GM21737 (cell line): Measurements from ENCODE around the gene SEL1L.
"Not testable (repeated sequence)": the region's sequence is repeated elsewhere in the genome, so short reads cannot be mapped to it uniquely, and the experiment has no call there.

Experiments used
- ATAC-seq: cut with Tn5 transposase; IDR thresholded peaks from one replicate; pipeline ENCODE4 v1.9.1; 2021; ENCODE audit warnings: mild to moderate bottlenecking, moderate library complexity; ENCODE audit not compliant: unreplicated experiment

The SEL1L gene

GRCh38 chr14:81449114-81449513, 84.5 kb downstream of the SEL1L start:
- no peak for ATAC-seq

GRCh38 chr14:81447021-81447764, 86.5 kb downstream of the SEL1L start:
- no peak for ATAC-seq

GRCh38 chr14:81446279-81447007, 87.2 kb downstream of the SEL1L start:
- ATAC-seq = no peak

DNA sequence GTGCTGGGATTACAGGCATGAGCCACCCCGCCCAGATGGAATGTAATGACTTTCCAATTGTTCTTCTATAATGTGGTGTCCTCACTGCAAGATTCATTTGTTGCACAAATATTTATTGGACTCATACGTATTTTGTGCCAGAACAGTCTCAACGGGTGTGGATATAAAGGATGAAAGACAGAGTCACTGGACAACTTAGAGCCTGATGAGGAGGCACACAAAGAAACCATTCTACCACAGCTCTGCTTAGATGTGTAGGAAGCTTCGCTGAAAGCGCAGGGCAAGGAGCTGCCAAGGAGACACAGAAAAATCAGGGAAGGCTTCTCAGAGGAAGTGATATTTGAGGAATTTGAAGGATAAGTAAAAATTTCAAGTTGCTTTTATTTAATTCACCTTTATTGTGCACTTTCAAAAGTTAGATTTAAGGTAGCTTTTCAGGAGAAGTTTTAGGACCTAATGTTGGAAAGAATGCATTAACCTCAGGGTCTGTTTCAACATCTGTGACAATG, 92.0 kb downstream of the SEL1L start:
- ATAC-seq = no peak

DNA sequence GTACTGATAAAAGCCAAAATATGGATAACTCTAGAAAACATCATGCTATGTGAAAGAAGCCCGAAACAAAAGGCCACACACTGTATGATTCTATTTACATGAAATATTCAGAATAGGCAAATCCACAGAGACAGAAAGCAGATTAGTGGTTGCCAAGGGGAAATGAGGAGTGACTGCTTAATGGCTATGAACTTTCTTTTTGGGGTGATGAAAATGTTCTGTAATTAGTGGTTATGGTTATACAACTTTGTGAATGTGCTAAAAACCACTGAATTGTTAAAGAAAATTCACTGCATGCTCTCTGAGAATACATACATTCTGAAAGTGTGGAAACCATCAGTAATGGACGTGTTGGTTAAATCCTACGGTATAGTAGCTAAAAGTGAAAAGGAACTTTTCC, 93.6 kb downstream of the SEL1L start:
- no peak for ATAC-seq

- ATAC-seq = no peak
Observed at GRCh38 chr14:81437244-81437643, 96.4 kb downstream of the SEL1L start.

GRCh38 chr14:81436296-81437138, 97.1 kb downstream of the SEL1L start:
- ATAC-seq = peak; percentile 74

- peak; percentile 38 for ATAC-seq
Observed at GRCh38 chr14:81435391-81436295, 98.0 kb downstream of the SEL1L start.

GRCh38 chr14:81435048-81435390, 98.6 kb downstream of the SEL1L start:
- ATAC-seq = no peak

DNA sequence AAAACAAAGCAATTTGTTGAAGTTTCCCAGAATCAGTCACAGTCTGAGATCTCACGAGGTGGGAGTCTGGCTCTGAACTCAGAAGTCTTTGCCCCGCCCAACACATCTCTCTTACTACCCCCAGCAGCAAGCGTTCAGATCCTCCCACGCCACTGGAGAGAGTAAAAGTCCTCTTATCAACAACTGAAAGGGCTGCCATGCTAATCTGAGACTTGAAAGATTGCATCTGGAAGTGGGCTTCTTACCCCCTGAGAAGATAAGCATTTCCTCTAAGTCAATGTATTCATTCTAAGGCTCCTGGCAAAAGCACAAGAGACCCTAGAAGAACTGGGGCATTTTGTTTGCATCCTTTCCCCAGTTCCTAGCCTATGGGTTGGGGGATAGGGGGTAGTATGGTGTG, 99.4 kb downstream of the SEL1L start:
- no peak for ATAC-seq

DNA sequence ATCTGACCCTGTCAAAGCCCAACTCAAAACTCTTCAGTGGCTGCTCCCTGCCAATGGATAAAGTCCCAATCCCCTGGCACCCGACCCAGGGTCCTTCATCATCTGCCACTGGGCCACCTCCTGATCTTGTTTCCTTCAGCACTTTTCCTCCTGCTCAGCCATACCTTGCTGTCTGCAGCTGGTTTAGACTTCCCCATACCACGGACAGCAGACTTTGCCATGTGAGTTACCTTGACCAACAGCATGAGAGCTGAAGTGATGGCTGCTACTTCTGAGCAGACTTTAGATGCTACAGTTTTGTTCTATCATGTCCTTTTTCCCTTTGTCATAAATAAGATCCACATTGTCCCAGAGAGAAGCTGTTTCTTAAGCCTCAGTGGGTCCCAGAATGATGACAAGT, 100.3 kb downstream of the SEL1L start:
- ATAC-seq = no peak

- ATAC-seq = no peak
Observed at GRCh38 chr14:81432219-81432661, 101.4 kb downstream of the SEL1L start.

DNA sequence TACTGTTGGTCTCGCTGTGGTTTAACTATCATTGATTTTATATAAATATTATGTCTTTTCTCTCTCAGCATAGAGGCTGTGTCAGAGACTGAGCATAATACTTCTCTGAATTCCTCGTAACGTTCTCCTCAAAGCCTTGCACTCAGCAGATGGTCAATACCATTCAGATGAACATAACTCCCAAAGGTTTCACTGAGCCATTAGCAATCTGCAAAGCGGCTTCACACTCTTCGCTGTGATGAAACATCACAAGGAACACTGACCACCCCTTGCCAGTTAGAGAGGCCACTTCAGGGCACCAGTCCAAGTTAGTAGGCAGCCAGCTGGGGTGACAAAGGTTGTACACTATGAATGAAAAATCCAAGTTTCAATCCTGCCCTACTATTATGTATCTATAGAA, 103.4 kb downstream of the SEL1L start:
- no peak for ATAC-seq

GRCh38 chr14:81429749-81430148, 103.9 kb downstream of the SEL1L start:
- ATAC-seq = not testable (repeated sequence)

DNA sequence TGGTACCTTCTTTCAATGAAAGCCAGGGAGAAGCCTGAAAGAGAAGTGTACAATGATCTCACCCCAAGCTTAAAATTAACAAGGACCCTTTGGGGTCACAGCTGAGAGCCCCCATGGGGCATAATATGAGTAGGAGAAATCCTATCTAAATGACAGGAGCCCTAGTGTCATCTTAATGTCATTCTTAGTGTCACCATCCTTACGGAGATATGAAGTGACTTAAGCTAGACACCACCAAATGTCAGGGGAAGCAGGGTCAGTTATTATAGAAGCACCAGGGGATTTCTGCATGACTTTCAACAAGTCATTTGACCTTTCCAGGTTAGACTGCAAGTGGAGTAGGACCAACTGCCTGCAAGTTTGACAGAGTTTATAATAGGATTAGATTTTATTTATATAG, 104.6 kb downstream of the SEL1L start:
- ATAC-seq = no peak

- no peak for ATAC-seq
Observed at GRCh38 chr14:81427348-81428058, 106.2 kb downstream of the SEL1L start.

GRCh38 chr14:81423504-81423903, 110.1 kb downstream of the SEL1L start:
- no peak for ATAC-seq
